Thymus (tissue), 11 donors: Measurements from ENCODE around the gene IGFBP4. TPM values are rescaled to one million over a fixed set of nuclear protein-coding genes. Genes with fewer than 3 reads are reported as not detected.

Experiments
- DNase-seq, 9 donors: peaks; one replicate each; pipeline ENCODE4 v3.0.0-alpha.2; 2013; ENCODE audit warnings: low spot score in 9 of 9, low read depth in 6 of 9, missing footprints in 1 of 9
- H3K27ac ChIP-seq, 2 donors: one replicate each; pipeline ENCODE4 v1.5.1; 2013; ENCODE audit warnings: control low read depth in 1 of 2, low read depth in 1 of 2, low read length in 1 of 2, mild to moderate bottlenecking in 1 of 2, moderate library complexity in 1 of 2
- H3K27me3 ChIP-seq, 2 donors: one replicate each; pipeline ENCODE4 v1.5.1; 2013; ENCODE audit warnings: low read length in 1 of 2; ENCODE audit not compliant: control insufficient read depth in 2 of 2, insufficient read depth in 1 of 2
- H3K36me3 ChIP-seq, 2 donors: one replicate each; pipeline ENCODE4 v1.5.1; 2013; ENCODE audit warnings: low read length in 1 of 2, mild to moderate bottlenecking in 1 of 2, moderate library complexity in 1 of 2; ENCODE audit not compliant: control insufficient read depth in 2 of 2, insufficient read depth in 2 of 2
- H3K4me1 ChIP-seq, 2 donors: one replicate each; pipeline ENCODE4 v1.5.1; 2013; ENCODE audit warnings: low read length in 2 of 2; ENCODE audit not compliant: control insufficient read depth in 2 of 2, insufficient read depth in 2 of 2
- H3K4me3 ChIP-seq, 2 donors: one replicate each; pipeline ENCODE4 v1.5.1; 2013; ENCODE audit warnings: low read length in 2 of 2, control low read depth in 1 of 2, mild to moderate bottlenecking in 1 of 2
- H3K9me3 ChIP-seq, 2 donors: one replicate each; pipeline ENCODE4 v1.5.1; 2013; ENCODE audit warnings: low read length in 1 of 2, mild to moderate bottlenecking in 1 of 2; ENCODE audit not compliant: control insufficient read depth in 2 of 2, insufficient read depth in 1 of 2
- WGBS: extraction: QIAGEN DNeasy Blood & Tissue Kit; methylation state at CpG from one replicate; pipeline ENCODE4 v1.1.7; 2013; 5-methylcytosine and 5-hydroxymethylcytosine counted together
- polyA plus RNA-seq: library from polyadenylated mRNA; stranded (reverse); fragments of 200-250 nt; gene quantifications from one replicate; pipeline ENCODE4 v1.2.3, GENCODE V29; 2013
- total RNA-seq: library from RNA; stranded (reverse); fragments of 120-200 nt; gene quantifications from one replicate; pipeline ENCODE4 v1.2.4, GENCODE V29; 2013
- donor health status: healthy.

The IGFBP4 gene
- total and polyA plus RNA-seq, 2 donors, result 11.0 to 161 TPM

GRCh38 chr17:40422990-40423633 is 20.1 kb upstream of the IGFBP4 start:
- Histone ChIP-seq H3K4me1 (peaks cover 6 to 41% of the 10 kb centered on the region in 2 donors), H3K36me3 (no peaks in the 10 kb centered on the region), H3K9me3 (peaks cover 0 to 3% of the 10 kb centered on the region in 2 donors), H3K27ac (no peak overlapping the region), H3K4me3 (no peak overlapping the region), H3K27me3 (no peaks in the 10 kb centered on the region)
- WGBS, result 97% methylated on average over 3 of the region's 3 CpGs
- no peak for DNase-seq

GRCh38 chr17:40425741-40426140 is 17.5 kb upstream of the IGFBP4 start:
- no peak overlapping the region for H3K27ac ChIP-seq
- H3K9me3 ChIP-seq, result no peaks in the 10 kb centered on the region
- no peaks in the 10 kb centered on the region for H3K36me3 ChIP-seq
- H3K27me3 ChIP-seq, result no peaks in the 10 kb centered on the region
- no peak overlapping the region for H3K4me3 ChIP-seq
- peak in 1 of 9 donors; percentile 21 for DNase-seq
- WGBS, result 41% methylated on average over 4 of the region's 4 CpGs
- peaks cover 6 to 22% of the 10 kb centered on the region in 2 donors for H3K4me1 ChIP-seq

DNA sequence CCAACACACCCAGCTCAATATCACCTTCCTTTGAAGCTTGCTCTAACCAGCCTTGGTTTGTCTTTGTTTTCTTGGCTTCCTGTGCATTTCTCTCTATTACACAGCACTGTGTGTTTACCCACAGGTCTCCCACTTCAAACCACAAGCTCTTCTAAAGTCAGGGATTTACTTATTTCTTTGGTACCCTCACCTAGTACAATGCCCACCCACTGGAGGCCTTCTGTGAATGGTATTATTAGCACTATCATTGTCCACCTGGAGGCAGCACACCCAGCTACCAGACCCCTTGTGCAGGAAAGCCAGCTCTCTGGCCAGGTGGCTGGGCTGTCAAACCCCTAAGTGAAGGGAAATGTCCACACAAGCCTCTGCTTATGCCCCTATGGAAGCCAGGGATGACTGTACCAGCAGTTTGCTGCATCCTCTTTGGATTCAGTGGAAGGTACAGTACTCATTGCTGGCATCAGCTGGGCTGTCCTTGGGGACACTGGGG is 16.2 kb upstream of the IGFBP4 start:
- Histone ChIP-seq H3K27ac (peak overlapping the region; percentile 37 to 43), H3K9me3 (no peaks in the 10 kb centered on the region), H3K4me1 (peaks cover 6 to 22% of the 10 kb centered on the region in 2 donors), H3K36me3 (no peaks in the 10 kb centered on the region), H3K27me3 (no peaks in the 10 kb centered on the region), H3K4me3 (no peak overlapping the region)
- DNase-seq, result peak in 5 of 9 donors; percentile 42 to 81 (median 58)

DNA sequence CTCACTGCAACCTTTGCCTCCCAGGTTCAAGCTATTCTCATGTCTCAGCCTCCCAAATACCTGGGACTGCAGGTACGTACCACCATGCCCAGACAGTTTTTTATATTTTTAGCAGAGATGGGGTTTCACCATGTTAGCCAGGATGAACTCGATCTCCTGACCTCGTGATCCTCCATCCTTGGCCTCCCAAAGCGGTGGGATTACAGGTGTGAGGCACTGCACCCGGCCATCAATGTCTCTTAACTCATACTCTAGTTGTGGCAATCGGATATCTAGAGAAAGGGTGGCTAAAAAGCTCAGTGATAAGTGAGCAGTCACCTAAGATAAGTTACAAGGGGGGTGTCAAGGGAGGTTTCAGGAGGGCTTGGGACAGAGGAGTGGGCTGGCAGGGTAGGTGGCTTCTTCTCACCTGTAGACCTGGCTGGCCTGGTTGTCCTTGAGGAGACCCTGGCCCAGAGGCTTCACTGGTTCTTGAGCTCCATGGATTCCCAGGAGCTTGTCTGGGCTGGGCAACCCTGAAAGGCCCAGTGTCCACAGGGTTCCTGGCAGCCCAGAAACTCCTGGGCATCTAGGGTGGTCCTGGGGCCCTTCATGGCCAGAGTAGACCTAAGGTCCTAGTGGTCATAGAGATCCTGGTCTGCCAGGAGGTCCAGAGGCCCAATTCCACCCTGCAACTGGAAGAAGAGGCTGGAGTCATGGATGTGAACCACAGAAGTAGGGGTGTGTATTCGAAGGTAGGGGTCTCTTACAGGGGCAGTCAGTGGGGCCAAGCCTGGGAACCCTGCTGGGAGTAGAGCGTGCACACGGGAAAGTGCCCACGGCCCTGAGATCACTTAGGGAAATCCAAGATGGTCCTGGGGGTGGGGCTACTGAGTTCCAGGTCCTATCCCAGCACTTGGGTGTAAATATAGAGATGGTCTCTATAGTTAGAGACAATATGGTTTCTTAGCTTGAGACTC is 12.7 kb upstream of the IGFBP4 start:
- no peak overlapping the region for H3K4me3 ChIP-seq
- no peak for DNase-seq
- no peak overlapping the region for H3K27ac ChIP-seq
- H3K9me3 ChIP-seq, result no peaks in the 10 kb centered on the region
- H3K4me1 ChIP-seq, result peaks cover 6 to 29% of the 10 kb centered on the region in 2 donors
- H3K36me3 ChIP-seq, result no peaks in the 10 kb centered on the region
- H3K27me3 ChIP-seq, result no peaks in the 10 kb centered on the region
- WGBS, result 97% methylated on average over 10 of the region's 10 CpGs

- Histone ChIP-seq H3K27me3 (no peaks in the 10 kb centered on the region), H3K27ac (no peak overlapping the region), H3K4me1 (peaks cover 6 to 23% of the 10 kb centered on the region in 2 donors), H3K36me3 (no peaks in the 10 kb centered on the region), H3K9me3 (no peaks in the 10 kb centered on the region), H3K4me3 (no peak overlapping the region)
- no peak for DNase-seq
- 93% methylated on average over 3 of the region's 3 CpGs for WGBS
Measured at GRCh38 chr17:40431231-40431602, 12.0 kb upstream of the IGFBP4 start.

- Histone ChIP-seq H3K27me3 (no peaks in the 10 kb centered on the region), H3K4me3 (no peak overlapping the region), H3K9me3 (no peaks in the 10 kb centered on the region), H3K36me3 (no peaks in the 10 kb centered on the region), H3K27ac (peak overlapping the region in 1 of 2 donors; percentile 48), H3K4me1 (peaks cover 0 to 13% of the 10 kb centered on the region in 2 donors)
- peak in 1 of 9 donors; percentile 20 for DNase-seq
- 67% methylated on average over 2 of the region's 2 CpGs for WGBS
Measured at GRCh38 chr17:40432864-40433528, 10.3 kb upstream of the IGFBP4 start.

DNA sequence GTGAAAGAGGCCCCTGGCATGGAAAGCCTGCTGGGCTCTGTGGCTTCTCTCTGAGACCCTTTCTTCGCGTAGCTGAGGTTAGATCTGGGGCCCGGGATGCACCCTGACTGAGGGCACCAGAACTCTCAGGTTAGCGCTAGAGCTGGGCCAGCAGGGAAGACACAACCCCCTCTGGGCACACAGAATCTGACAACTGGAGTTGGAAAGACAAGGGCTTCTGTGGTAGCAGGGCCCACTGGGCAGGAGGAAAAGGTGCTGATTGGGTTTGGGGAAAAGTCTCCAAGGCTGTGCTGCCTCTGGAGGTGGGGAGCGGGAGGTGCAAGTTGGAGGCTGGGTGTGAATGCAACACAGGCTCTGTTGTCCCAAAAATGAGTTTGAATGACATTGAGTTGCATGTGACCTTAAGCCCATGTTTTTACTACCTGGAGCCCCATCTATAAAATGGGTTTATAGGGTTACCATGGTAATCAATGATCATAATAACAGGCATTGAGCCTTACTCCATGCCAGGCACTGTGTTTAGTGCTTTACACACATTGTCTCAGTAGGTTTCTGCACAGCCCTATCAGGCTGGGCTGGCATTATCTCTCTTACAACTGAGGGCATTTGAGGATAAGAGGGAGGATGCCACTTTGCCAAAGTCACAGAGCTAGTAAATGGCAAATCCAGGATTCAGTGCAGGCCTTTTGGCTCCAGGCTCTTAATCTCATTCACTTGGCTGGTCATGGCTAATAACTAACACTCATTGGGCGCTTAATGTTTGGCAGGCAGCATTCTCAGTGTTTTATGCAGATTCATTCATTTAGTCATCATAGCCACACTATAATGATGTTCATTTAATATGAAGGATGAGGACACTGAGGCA is 9.5 kb upstream of the IGFBP4 start:
- Histone ChIP-seq H3K9me3 (no peaks in the 10 kb centered on the region), H3K36me3 (no peaks in the 10 kb centered on the region), H3K27me3 (no peaks in the 10 kb centered on the region), H3K4me1 (peaks cover 0 to 13% of the 10 kb centered on the region in 2 donors), H3K27ac (peak overlapping the region in 1 of 2 donors; percentile 48), H3K4me3 (no peak overlapping the region)
- DNase-seq, result peak in 1 of 9 donors; percentile 41
- WGBS, result 88% methylated on average over 6 of the region's 6 CpGs

- no peak overlapping the region for H3K27ac ChIP-seq
- WGBS, result 81% methylated on average over 5 of the region's 5 CpGs
- H3K9me3 ChIP-seq, result no peaks in the 10 kb centered on the region
- no peak overlapping the region for H3K4me3 ChIP-seq
- no peaks in the 10 kb centered on the region for H3K36me3 ChIP-seq
- peaks cover 0 to 13% of the 10 kb centered on the region in 2 donors for H3K4me1 ChIP-seq
- peaks cover 0 to 8% of the 10 kb centered on the region in 2 donors for H3K27me3 ChIP-seq
- no peak for DNase-seq
Measured at GRCh38 chr17:40436636-40437035, 6.6 kb upstream of the IGFBP4 start.
